ENCODE data around the gene BAIAP2L1. TPM values are rescaled to one million over a fixed set of nuclear protein-coding genes. Genes with fewer than 3 reads are reported as not detected.
"Not testable (repeated sequence)": the region's sequence is repeated elsewhere in the genome, so short reads cannot be mapped to it uniquely, and the experiment has no call there.

Gene BAIAP2L1
- total and polyA plus RNA-seq, 2 experiments from 2014 or later, result 24.1 to 38.3 TPM

GRCh38 chr7:98419316-98419691, 18.4 kb upstream of the BAIAP2L1 start:
- H3K79me2 ChIP-seq (replicated peaks; ENCODE audit: insufficient read depth); H3K4me1 ChIP-seq (ENCODE audit: insufficient read depth); H3K4me3 ChIP-seq; H3K27me3 ChIP-seq (ENCODE audit: insufficient read depth); H3K4me2 ChIP-seq; H3K27ac ChIP-seq (ENCODE audit: low read depth); H3F3A ChIP-seq (replicated peaks; ENCODE audit: low read depth); DNase-seq (ENCODE audit: low spot score); H3K4me3 Mint-ChIP-seq; H4K20me1 ChIP-seq (replicated peaks; ENCODE audit: insufficient read depth); H3K36me3 ChIP-seq (ENCODE audit: insufficient read depth); H3K36me3 Mint-ChIP-seq (ENCODE audit: low read depth); H3K9me3 Mint-ChIP-seq; ATAC-seq; H3K4me1 Mint-ChIP-seq; H2AFZ ChIP-seq; H3K9me2 ChIP-seq (ENCODE audit: insufficient read depth); H3K27ac Mint-ChIP-seq: not testable (repeated sequence)
- peaks cover 12% of the 10 kb centered on the region for H3K27me3 Mint-ChIP-seq (ENCODE audit: insufficient read depth, low read depth, poor library complexity)

- TF ChIP-seq CTCF (conservative IDR thresholded peaks at IDR 0.05; ENCODE audit: low read depth in 2 of 2) (no peak), POLR2AphosphoS5 (IDR thresholded peaks at IDR 0.05; ENCODE audit: low read depth) (no peak), ZNF114 (CRISPR knock-in tag; IDR thresholded peaks at IDR 0.05) (no peak)
- H2AFZ ChIP-seq, result no peak overlapping the region
- Mint-ChIP-seq H3K4me3 (no peak overlapping the region), H3K36me3 (ENCODE audit: low read depth) (no peaks in the 10 kb centered on the region), H3K27me3 (ENCODE audit: insufficient read depth, low read depth, poor library complexity) (peaks cover 11% of the 10 kb centered on the region), H3K27ac (no peak overlapping the region), H3K4me1 (no peaks in the 10 kb centered on the region), H3K9me3 (peaks cover 4% of the 10 kb centered on the region; the same call in 2 of the 3 replicates)
- no peaks in the 10 kb centered on the region for H3K36me3 ChIP-seq (ENCODE audit: insufficient read depth)
- H3K79me2 ChIP-seq (replicated peaks; ENCODE audit: insufficient read depth), result no peaks in the 10 kb centered on the region
- H3K4me3 ChIP-seq, result no peak overlapping the region
- no peak overlapping the region for H3K4me2 ChIP-seq
- H3K27ac ChIP-seq (ENCODE audit: low read depth), result no peak overlapping the region
- no peaks in the 10 kb centered on the region for H3K27me3 ChIP-seq (ENCODE audit: insufficient read depth)
- no peaks in the 10 kb centered on the region for H3K9me2 ChIP-seq (ENCODE audit: insufficient read depth)
- DNase-seq (ENCODE audit: low spot score) (no peak), ATAC-seq (no peak)
- H3F3A ChIP-seq (replicated peaks; ENCODE audit: low read depth), result no peaks in the 10 kb centered on the region
- no peaks in the 10 kb centered on the region for H3K4me1 ChIP-seq (ENCODE audit: insufficient read depth)
- H4K20me1 ChIP-seq (replicated peaks; ENCODE audit: insufficient read depth), result no peaks in the 10 kb centered on the region
These were observed 17.9 kb upstream of the BAIAP2L1 start for GRCh38 chr7:98418636-98419315.

- no peaks in the 10 kb centered on the region for H3K27me3 ChIP-seq (ENCODE audit: insufficient read depth)
- no peak overlapping the region for H3K27ac Mint-ChIP-seq
- peaks cover 3% of the 10 kb centered on the region; the same call in 2 of the 3 replicates for H3K9me3 Mint-ChIP-seq
- H3K4me2 ChIP-seq, result no peak overlapping the region
- H3K9me2 ChIP-seq (ENCODE audit: insufficient read depth), result no peaks in the 10 kb centered on the region
- TF ChIP-seq REST (IDR thresholded peaks at IDR 0.05; ENCODE audit: unreplicated experiment) (no peak), NANOG (IDR thresholded peaks at IDR 0.05; ENCODE audit: borderline replicate concordance) (no peak)
- H3K27ac ChIP-seq (ENCODE audit: low read depth), result no peak overlapping the region
- no peaks in the 10 kb centered on the region for H3K4me1 Mint-ChIP-seq
- DNase-seq (ENCODE audit: low spot score) (no peak), ATAC-seq (no peak)
- H3K36me3 ChIP-seq (ENCODE audit: insufficient read depth), result no peaks in the 10 kb centered on the region
- no peaks in the 10 kb centered on the region for H3K79me2 ChIP-seq (replicated peaks; ENCODE audit: insufficient read depth)
- H3K27me3 Mint-ChIP-seq (ENCODE audit: insufficient read depth, low read depth, poor library complexity), result peaks cover 9% of the 10 kb centered on the region
- no peaks in the 10 kb centered on the region for H4K20me1 ChIP-seq (replicated peaks; ENCODE audit: insufficient read depth)
- H2AFZ ChIP-seq, result no peak overlapping the region
- H3K4me1 ChIP-seq (ENCODE audit: insufficient read depth), result no peaks in the 10 kb centered on the region
- H3F3A ChIP-seq (replicated peaks; ENCODE audit: low read depth), result no peaks in the 10 kb centered on the region
- H3K36me3 Mint-ChIP-seq (ENCODE audit: low read depth), result no peaks in the 10 kb centered on the region
- no peak overlapping the region for H3K4me3 ChIP-seq
- no peak overlapping the region for H3K4me3 Mint-ChIP-seq
These were observed 17.4 kb upstream of the BAIAP2L1 start for GRCh38 chr7:98418271-98418635.

GRCh38 chr7:98417604-98418270, 16.8 kb upstream of the BAIAP2L1 start:
- not testable (repeated sequence) for H4K20me1 ChIP-seq (replicated peaks; ENCODE audit: insufficient read depth); H3K27ac Mint-ChIP-seq; H3K79me2 ChIP-seq (replicated peaks; ENCODE audit: insufficient read depth); H3K4me1 ChIP-seq (ENCODE audit: insufficient read depth); ATAC-seq; H3K27me3 ChIP-seq (ENCODE audit: insufficient read depth); H3K9me2 ChIP-seq (ENCODE audit: insufficient read depth); H3K4me3 Mint-ChIP-seq; H2AFZ ChIP-seq; H3K27ac ChIP-seq (ENCODE audit: low read depth); H3K4me3 ChIP-seq; H3K4me1 Mint-ChIP-seq; H3K36me3 Mint-ChIP-seq (ENCODE audit: low read depth); DNase-seq (ENCODE audit: low spot score); H3K27me3 Mint-ChIP-seq (ENCODE audit: insufficient read depth, low read depth, poor library complexity); H3K4me2 ChIP-seq; H3F3A ChIP-seq (replicated peaks; ENCODE audit: low read depth); H3K36me3 ChIP-seq (ENCODE audit: insufficient read depth); H3K9me3 Mint-ChIP-seq

Data from GM23338 (cell line).